SK-N-SH (cell line): ENCODE data around the gene RPS16.

Experiments used
- EP300 ChIP-seq, 2 experiments: IDR thresholded peaks; 2 replicates each; pipeline versions ENCODE4 v1.4.0 to v1.6.1; 2012; ENCODE audit warnings: borderline replicate concordance in 1 of 2, low read depth in 1 of 2, low read length in 1 of 2
- EZH2phosphoT487 ChIP-seq: fragments of 200-600 bp; sonication (generic); IDR thresholded peaks from 2 replicates; pipeline ENCODE4 v1.6.1; 2017; ENCODE audit warnings: low read depth, mixed run types, mild to moderate bottlenecking, antibody characterized with exemption, moderate library complexity, borderline replicate concordance
- FOXM1 ChIP-seq: IDR thresholded peaks from 2 replicates; pipeline ENCODE4 v1.4.0; 2012; ENCODE audit warnings: low read depth, mild to moderate bottlenecking
- JUND ChIP-seq: IDR thresholded peaks from 2 replicates; pipeline ENCODE4 v1.4.0; 2012
- NFIC ChIP-seq: IDR thresholded peaks from 2 replicates; pipeline ENCODE4 v1.4.0; 2012; ENCODE audit warnings: borderline replicate concordance
- RAD21 ChIP-seq: IDR thresholded peaks from 2 replicates; pipeline ENCODE4 v1.6.1; 2012; ENCODE audit warnings: mild to moderate bottlenecking, low read length
- SMC3 ChIP-seq: IDR thresholded peaks from 2 replicates; pipeline ENCODE4 v1.6.1; 2012; ENCODE audit warnings: low read depth, low read length, improper control_type of control experiment
- TAF1 ChIP-seq: IDR thresholded peaks from 2 replicates; pipeline ENCODE4 v1.6.1; 2012; ENCODE audit warnings: low read depth, mild to moderate bottlenecking, low read length, moderate library complexity, borderline replicate concordance
- TF ChIP-seq, protein P1 (sequence below): fragments of 200-600 bp; sonication (generic); IDR thresholded peaks from 2 replicates; pipeline ENCODE4 v1.6.1; 2017; ENCODE audit warnings: antibody characterized with exemption, mild to moderate bottlenecking, moderate library complexity
- TF ChIP-seq, protein P2 (sequence below): IDR thresholded peaks from 2 replicates; pipeline ENCODE4 v1.4.0; 2012; ENCODE audit warnings: low read depth
- TF ChIP-seq, protein P3 (sequence below): IDR thresholded peaks from 2 replicates; pipeline ENCODE4 v1.6.1; 2012; ENCODE audit warnings: mild to moderate bottlenecking, low read depth, low read length, moderate library complexity

DNA sequence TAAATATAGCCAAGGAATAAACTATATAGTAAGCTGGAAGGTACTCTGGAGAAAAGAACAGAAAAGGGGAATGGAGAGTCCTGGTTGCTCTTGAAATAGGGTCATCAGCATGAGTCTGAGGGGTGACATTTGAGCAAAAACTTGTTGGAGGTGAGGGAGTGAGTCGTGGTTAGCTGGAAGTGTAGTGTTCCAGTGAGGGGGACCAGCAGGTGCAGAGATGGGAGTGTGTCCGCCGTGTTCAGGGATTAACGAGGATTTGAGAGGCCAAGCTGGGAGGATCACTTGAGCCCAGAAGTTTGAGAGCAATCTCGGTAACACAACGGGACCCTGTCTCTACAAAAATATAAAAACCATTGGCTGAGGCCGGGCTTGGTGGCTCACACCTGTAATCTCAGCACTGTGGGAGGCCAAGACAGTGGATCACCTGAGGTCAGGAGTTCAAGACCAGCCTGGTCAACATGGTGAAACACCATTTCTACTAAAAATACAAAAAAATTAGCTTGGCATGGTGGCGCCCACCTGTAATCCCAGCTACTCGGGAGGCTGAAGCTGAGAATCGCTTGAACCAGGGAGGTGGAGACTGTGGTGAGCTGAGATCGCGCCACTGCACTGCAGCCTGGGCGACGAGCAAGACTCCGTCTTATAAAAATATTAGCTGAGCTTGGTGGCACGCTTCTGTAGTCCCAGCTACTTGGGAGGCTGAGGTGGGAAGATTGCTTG is 10.8 kb upstream of the RPS16 start:
- TF ChIP-seq, protein P1, sequence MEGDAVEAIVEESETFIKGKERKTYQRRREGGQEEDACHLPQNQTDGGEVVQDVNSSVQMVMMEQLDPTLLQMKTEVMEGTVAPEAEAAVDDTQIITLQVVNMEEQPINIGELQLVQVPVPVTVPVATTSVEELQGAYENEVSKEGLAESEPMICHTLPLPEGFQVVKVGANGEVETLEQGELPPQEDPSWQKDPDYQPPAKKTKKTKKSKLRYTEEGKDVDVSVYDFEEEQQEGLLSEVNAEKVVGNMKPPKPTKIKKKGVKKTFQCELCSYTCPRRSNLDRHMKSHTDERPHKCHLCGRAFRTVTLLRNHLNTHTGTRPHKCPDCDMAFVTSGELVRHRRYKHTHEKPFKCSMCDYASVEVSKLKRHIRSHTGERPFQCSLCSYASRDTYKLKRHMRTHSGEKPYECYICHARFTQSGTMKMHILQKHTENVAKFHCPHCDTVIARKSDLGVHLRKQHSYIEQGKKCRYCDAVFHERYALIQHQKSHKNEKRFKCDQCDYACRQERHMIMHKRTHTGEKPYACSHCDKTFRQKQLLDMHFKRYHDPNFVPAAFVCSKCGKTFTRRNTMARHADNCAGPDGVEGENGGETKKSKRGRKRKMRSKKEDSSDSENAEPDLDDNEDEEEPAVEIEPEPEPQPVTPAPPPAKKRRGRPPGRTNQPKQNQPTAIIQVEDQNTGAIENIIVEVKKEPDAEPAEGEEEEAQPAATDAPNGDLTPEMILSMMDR: no peak
- no peak for TF ChIP-seq RAD21
- TF ChIP-seq EP300 (IDR thresholded peaks at IDR 0.05; ENCODE audit: borderline replicate concordance in 1 of 2, low read depth in 1 of 2, low read length in 1 of 2): no peak
- no peak for TF ChIP-seq FOXM1
- TF ChIP-seq NFIC: no peak
- no peak for TF ChIP-seq TAF1
- TF ChIP-seq, protein P2, sequence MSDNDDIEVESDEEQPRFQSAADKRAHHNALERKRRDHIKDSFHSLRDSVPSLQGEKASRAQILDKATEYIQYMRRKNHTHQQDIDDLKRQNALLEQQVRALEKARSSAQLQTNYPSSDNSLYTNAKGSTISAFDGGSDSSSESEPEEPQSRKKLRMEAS: no peak
- no peak for TF ChIP-seq EZH2phosphoT487
- TF ChIP-seq, protein P3, sequence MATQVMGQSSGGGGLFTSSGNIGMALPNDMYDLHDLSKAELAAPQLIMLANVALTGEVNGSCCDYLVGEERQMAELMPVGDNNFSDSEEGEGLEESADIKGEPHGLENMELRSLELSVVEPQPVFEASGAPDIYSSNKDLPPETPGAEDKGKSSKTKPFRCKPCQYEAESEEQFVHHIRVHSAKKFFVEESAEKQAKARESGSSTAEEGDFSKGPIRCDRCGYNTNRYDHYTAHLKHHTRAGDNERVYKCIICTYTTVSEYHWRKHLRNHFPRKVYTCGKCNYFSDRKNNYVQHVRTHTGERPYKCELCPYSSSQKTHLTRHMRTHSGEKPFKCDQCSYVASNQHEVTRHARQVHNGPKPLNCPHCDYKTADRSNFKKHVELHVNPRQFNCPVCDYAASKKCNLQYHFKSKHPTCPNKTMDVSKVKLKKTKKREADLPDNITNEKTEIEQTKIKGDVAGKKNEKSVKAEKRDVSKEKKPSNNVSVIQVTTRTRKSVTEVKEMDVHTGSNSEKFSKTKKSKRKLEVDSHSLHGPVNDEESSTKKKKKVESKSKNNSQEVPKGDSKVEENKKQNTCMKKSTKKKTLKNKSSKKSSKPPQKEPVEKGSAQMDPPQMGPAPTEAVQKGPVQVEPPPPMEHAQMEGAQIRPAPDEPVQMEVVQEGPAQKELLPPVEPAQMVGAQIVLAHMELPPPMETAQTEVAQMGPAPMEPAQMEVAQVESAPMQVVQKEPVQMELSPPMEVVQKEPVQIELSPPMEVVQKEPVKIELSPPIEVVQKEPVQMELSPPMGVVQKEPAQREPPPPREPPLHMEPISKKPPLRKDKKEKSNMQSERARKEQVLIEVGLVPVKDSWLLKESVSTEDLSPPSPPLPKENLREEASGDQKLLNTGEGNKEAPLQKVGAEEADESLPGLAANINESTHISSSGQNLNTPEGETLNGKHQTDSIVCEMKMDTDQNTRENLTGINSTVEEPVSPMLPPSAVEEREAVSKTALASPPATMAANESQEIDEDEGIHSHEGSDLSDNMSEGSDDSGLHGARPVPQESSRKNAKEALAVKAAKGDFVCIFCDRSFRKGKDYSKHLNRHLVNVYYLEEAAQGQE: no peak
- no peak for TF ChIP-seq SMC3
- no peak for TF ChIP-seq JUND
